Left ventricle myocardium inferior (tissue), 1 donor: Measurements from ENCODE around the gene ZNF30. TPM values are rescaled to one million over a fixed set of nuclear protein-coding genes. Genes with fewer than 3 reads are reported as not detected.
A peak's percentile ranks its signal among the peaks of the same experiment; 100 is the strongest.

Experiments used
- DNase-seq: peaks from one replicate; pipeline ENCODE4 v3.0.0-alpha.2; 2020
- H3K27ac ChIP-seq: fragments of 200-600 bp; replicated peaks from 2 replicates; pipeline ENCODE4 v1.8.0; 2021
- H3K27me3 ChIP-seq: fragments of 200-600 bp; 2 replicates; pipeline ENCODE4 v1.8.0; 2021; ENCODE audit warnings: low read depth
- H3K36me3 ChIP-seq: fragments of 200-600 bp; 2 replicates; pipeline ENCODE4 v1.8.0; 2021
- H3K4me1 ChIP-seq: fragments of 200-600 bp; 2 replicates; pipeline ENCODE4 v1.8.0; 2021
- H3K4me3 ChIP-seq: fragments of 200-600 bp; 2 replicates; pipeline ENCODE4 v1.8.0; 2021; ENCODE audit warnings: mild to moderate bottlenecking, moderate library complexity
- H3K9me3 ChIP-seq: fragments of 200-600 bp; replicated peaks from 2 replicates; pipeline ENCODE4 v1.8.0; 2021
- CTCF ChIP-seq: fragments of 200-600 bp; IDR thresholded peaks from 2 replicates; pipeline ENCODE4 v1.8.0; 2021; ENCODE audit warnings: antibody characterized with exemption, mild to moderate bottlenecking, borderline replicate concordance
- intact Hi-C: fragments of 100-400 bp; cut with micrococcal nuclease; formaldehyde crosslinking; loops from one replicate; pipeline ENCODE4 v1.11.0; 2022
- long read RNA-seq: library from polyadenylated mRNA; unstranded; transcript quantifications from one replicate; pipeline ENCODE4 v2.0.0, GENCODE V29; 2021
- total RNA-seq: library from RNA; stranded (reverse); fragmentation: NEBNext Ultra II Directional; extraction: Animal tissue kit (Norgen Biotek cat#: 25700); gene quantifications from one replicate; pipeline ENCODE4 v1.2.1, GENCODE V29; 2021
- donor health status: DM: no; HTN: yes; CAD: no; lungs with severe emphysema.

ZNF30 gene
- 2.5 TPM for total RNA-seq
- long read RNA-seq, partial matches to known transcripts = 0 of 6 reads
- long read RNA-seq, other reads (novel, unspliced or antisense) = 1 of 6 reads

DNA sequence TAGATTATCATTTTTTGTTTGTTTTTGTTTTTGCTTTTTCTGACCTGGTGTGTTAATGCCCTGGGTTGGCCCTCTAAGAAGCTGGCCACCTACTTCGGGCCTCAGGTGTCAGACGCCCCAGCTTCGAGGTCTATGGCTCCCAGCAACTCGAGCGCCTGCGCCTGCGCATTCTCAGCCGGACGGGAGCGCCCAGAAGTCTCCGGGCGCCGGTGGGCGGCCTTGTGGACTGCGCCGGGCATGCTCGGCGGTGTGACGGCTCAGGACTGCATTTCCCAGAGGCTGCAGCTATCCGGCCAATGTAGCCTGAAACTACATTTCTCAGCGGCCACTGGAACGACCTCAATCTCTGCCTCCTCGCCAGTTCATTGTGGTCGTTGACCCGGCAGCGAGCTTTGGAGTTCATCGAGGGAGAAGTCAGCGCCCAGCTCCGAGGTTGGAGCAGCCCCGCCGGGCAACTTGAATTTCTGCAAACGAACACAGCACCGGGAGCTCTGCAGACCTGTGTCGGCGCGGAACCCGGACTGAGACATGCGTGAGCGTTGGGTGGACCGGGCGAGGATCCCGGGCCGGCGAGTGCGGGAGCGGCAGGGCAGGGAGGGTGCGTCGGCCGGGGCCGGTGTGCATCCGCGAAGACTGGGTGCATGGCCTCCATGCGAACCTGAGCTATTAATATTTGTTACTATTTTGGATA, at the start of gene ZNF30:
TSS of gene ZNF30 (plus strand) at position 219 of the 691 bp plus-strand sequence. CDS start 3,045 bp downstream, outside the sequence.
- Histone ChIP-seq H3K4me1 (peaks cover 21% of the 10 kb centered on the region), H3K27ac (peak within 1 kb of the TSS; percentile 89), H3K27me3 (no peaks in the 10 kb centered on the region), H3K9me3 (no peaks in the 10 kb centered on the region), H3K4me3 (peak within 1 kb of the TSS; percentile 74), H3K36me3 (peaks cover 19% of the 10 kb centered on the region)
- intact Hi-C loops = no loop called here
- TF ChIP-seq CTCF = peak; percentile 28
- DNase-seq = peak; percentile 94

DNA sequence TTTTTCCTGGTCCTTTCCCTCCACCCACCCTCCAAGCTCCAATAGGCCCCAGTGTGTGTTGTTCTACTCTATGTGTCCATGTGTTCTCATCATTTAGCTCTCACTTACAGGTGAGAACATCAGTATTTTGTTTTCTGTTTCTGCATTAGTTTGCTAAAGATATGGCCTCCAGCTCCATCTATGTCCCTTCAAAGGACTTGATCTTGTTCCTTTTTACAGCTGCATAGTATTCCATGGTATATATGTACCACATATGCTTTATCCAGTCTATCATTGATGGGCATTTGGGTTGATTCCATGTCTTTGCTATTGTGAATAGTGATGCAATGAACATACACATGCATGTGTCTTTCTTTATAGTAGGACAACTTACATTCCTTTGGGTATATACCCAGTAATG, 47.1 kb upstream of the ZNF30 start:
- DNase-seq = no peak
- no peaks in the 10 kb centered on the region for H3K4me1 ChIP-seq
- H3K4me3 ChIP-seq = no peak overlapping the region
- peaks cover 1% of the 10 kb centered on the region for H3K9me3 ChIP-seq
- H3K27me3 ChIP-seq = peaks cover 10% of the 10 kb centered on the region
- intact Hi-C loops = no loop called here
- H3K36me3 ChIP-seq = no peaks in the 10 kb centered on the region
- no peak for TF ChIP-seq CTCF
- H3K27ac ChIP-seq = no peak overlapping the region

DNA sequence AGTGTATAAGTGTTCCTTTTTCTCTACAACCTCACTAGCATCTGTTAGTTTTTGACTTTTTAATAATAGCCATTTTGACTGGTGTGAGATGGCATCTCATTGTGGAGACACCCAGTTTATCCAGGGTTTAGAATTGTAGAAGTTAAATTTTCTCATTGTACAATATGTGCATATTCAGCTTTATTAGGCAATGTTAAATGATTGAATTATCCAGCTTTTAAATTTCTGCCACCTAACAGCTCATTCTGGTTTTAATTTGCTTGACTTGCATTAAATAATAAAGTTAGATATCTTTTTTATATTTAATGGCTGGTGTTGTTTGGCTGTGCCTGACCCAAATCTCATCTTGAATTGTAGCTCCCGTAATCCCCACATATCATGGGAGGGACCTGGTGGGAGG, 46.7 kb upstream of the ZNF30 start:
- no peak for DNase-seq
- intact Hi-C loops = no loop called here
- H3K36me3 ChIP-seq = no peaks in the 10 kb centered on the region

DNA sequence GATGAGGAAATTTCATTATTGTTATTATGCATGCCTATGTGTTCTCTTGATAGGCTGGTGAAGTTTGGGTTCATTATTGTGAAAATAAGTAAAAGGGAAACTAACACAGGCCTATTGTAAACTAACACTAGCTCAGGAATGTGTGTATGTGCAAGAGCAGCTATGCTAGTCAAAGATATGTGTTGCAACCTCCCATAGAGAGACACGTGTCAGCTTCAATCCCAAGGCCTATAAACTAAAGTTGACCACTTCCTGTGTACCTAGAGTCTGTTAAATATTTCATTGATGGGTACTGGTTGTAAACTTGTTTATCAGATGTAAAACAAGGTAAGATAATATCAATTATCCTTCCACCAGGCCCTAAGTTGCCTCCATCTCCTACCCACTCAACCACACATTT, 44.7 kb upstream of the ZNF30 start:
- H3K4me1 ChIP-seq = no peaks in the 10 kb centered on the region
- TF ChIP-seq CTCF = no peak
- no peak overlapping the region for H3K27ac ChIP-seq
- H3K4me3 ChIP-seq = no peak overlapping the region
- H3K36me3 ChIP-seq = peaks cover 3% of the 10 kb centered on the region
- no peak for DNase-seq
- peaks cover 10% of the 10 kb centered on the region for H3K27me3 ChIP-seq
- intact Hi-C loops = no loop called here
- H3K9me3 ChIP-seq = peaks cover 26% of the 10 kb centered on the region

More for the DNA sequence above, 46.7 kb upstream of the ZNF30 start:
- Histone ChIP-seq H3K4me1 (no peaks in the 10 kb centered on the region), H3K9me3 (peaks cover 6% of the 10 kb centered on the region), H3K27ac (no peak overlapping the region), H3K27me3 (peaks cover 10% of the 10 kb centered on the region), H3K4me3 (no peak overlapping the region)
- TF ChIP-seq CTCF = no peak

GRCh38 chr19:34888091-34888490, 38.6 kb upstream of the ZNF30 start:
- TF ChIP-seq CTCF = no peak

More at GRCh38 chr19:34888091-34888490, 38.6 kb upstream of the ZNF30 start:
- Histone ChIP-seq H3K4me1 (no peaks in the 10 kb centered on the region), H3K4me3 (no peak overlapping the region), H3K27me3 (peaks cover 30% of the 10 kb centered on the region), H3K36me3 (peaks cover 3% of the 10 kb centered on the region), H3K27ac (no peak overlapping the region), H3K9me3 (peaks cover 30% of the 10 kb centered on the region)
- DNase-seq = no peak
- intact Hi-C loops = no loop called here
